ENCODE results near the gene TTLL11.

Gene TTLL11

GRCh38 chr9:122109035-122109813 lies 16.1 kb upstream of the TTLL11 start:
- TF ChIP-seq CTCF (IDR thresholded peaks at IDR 0.05), result no peak
- Histone ChIP-seq H3K4me3 (ENCODE audit: low read depth, low read length) (no peak overlapping the region), H2AFZ (no peak overlapping the region), H3K79me2 (no peaks in the 10 kb centered on the region), H3K27ac (no peak overlapping the region), H3K4me2 (ENCODE audit: low read length) (no peak overlapping the region), H3K4me1 (no peaks in the 10 kb centered on the region), H3K9me3 (ENCODE audit: control insufficient read depth, low read length) (no peaks in the 10 kb centered on the region), H3K36me3 (ENCODE audit: control insufficient read depth, insufficient read depth, low read length) (no peaks in the 10 kb centered on the region), H3K27me3 (ENCODE audit: control insufficient read depth, insufficient read depth, low read length) (no peaks in the 10 kb centered on the region), H3K9ac (no peak overlapping the region)

GRCh38 chr9:122107291-122107805 lies 14.2 kb upstream of the TTLL11 start:
- Histone ChIP-seq H3K4me3 (ENCODE audit: low read depth, low read length) (no peak overlapping the region), H3K9ac (no peak overlapping the region), H3K79me2 (no peaks in the 10 kb centered on the region), H3K27me3 (ENCODE audit: control insufficient read depth, insufficient read depth, low read length) (no peaks in the 10 kb centered on the region), H3K4me2 (ENCODE audit: low read length) (no peak overlapping the region), H3K4me1 (no peaks in the 10 kb centered on the region), H3K9me3 (ENCODE audit: control insufficient read depth, low read length) (no peaks in the 10 kb centered on the region), H3K27ac (no peak overlapping the region), H3K36me3 (ENCODE audit: control insufficient read depth, insufficient read depth, low read length) (no peaks in the 10 kb centered on the region), H2AFZ (no peak overlapping the region)
- no peak for TF ChIP-seq CTCF (IDR thresholded peaks at IDR 0.05)

DNA sequence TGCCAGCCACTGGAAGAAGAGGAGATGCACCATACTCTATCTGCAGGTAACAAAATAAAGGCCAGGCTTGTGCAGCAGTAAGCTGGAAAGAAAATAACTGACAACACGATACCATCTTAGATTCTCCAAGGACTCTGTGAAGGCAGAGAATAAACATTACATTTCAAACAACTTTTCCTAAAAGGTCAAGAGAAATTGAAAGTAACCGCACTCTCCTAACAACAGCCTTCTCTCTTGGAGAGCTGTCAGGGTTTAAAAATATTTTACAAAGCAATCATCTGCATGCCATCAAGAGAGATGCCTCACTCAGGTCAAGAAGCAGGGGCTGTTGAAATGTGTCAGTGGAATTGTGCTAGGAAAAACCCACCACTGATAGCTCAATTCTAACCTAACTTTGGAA lies 13.5 kb upstream of the TTLL11 start:
- H3K9ac ChIP-seq, result no peak overlapping the region
- H3K27ac ChIP-seq, result no peak overlapping the region

GRCh38 chr9:122103985-122104384 lies 10.9 kb upstream of the TTLL11 start:
- no peak for TF ChIP-seq CTCF (IDR thresholded peaks at IDR 0.05)
- Histone ChIP-seq H3K9ac (no peak overlapping the region), H3K27me3 (ENCODE audit: control insufficient read depth, insufficient read depth, low read length) (no peaks in the 10 kb centered on the region), H3K4me3 (ENCODE audit: low read depth, low read length) (no peak overlapping the region), H3K9me3 (ENCODE audit: control insufficient read depth, low read length) (no peaks in the 10 kb centered on the region), H3K36me3 (ENCODE audit: control insufficient read depth, insufficient read depth, low read length) (no peaks in the 10 kb centered on the region), H2AFZ (no peak overlapping the region), H3K4me2 (ENCODE audit: low read length) (no peak overlapping the region), H3K79me2 (no peaks in the 10 kb centered on the region), H3K27ac (no peak overlapping the region), H3K4me1 (no peaks in the 10 kb centered on the region)

More for the DNA sequence above, 13.5 kb upstream of the TTLL11 start:
- Histone ChIP-seq H2AFZ (no peak overlapping the region), H3K79me2 (no peaks in the 10 kb centered on the region), H3K4me3 (ENCODE audit: low read depth, low read length) (no peak overlapping the region), H3K27me3 (ENCODE audit: control insufficient read depth, insufficient read depth, low read length) (no peaks in the 10 kb centered on the region), H3K4me1 (no peaks in the 10 kb centered on the region), H3K36me3 (ENCODE audit: control insufficient read depth, insufficient read depth, low read length) (no peaks in the 10 kb centered on the region), H3K9me3 (ENCODE audit: control insufficient read depth, low read length) (no peaks in the 10 kb centered on the region), H3K4me2 (ENCODE audit: low read length) (no peak overlapping the region)
- no peak for TF ChIP-seq CTCF (IDR thresholded peaks at IDR 0.05)

- Histone ChIP-seq H3K36me3 (ENCODE audit: control insufficient read depth, insufficient read depth, low read length) (no peaks in the 10 kb centered on the region), H3K27ac (no peak overlapping the region), H3K4me3 (ENCODE audit: low read depth, low read length) (no peak overlapping the region), H3K9me3 (ENCODE audit: control insufficient read depth, low read length) (no peaks in the 10 kb centered on the region), H3K9ac (no peak overlapping the region), H3K79me2 (no peaks in the 10 kb centered on the region), H2AFZ (no peak overlapping the region), H3K4me1 (no peaks in the 10 kb centered on the region), H3K27me3 (ENCODE audit: control insufficient read depth, insufficient read depth, low read length) (no peaks in the 10 kb centered on the region), H3K4me2 (ENCODE audit: low read length) (no peak overlapping the region)
- TF ChIP-seq CTCF (IDR thresholded peaks at IDR 0.05), result no peak
These were observed 9.0 kb upstream of the TTLL11 start for GRCh38 chr9:122102156-122102555.
